ENCODE measurements around the gene FRG2B. TPM values are rescaled to one million over a fixed set of nuclear protein-coding genes. Genes with fewer than 3 reads are reported as not detected.
"Not testable (repeated sequence)": the region's sequence is repeated elsewhere in the genome, so short reads cannot be mapped to it uniquely, and the experiment has no call there.

The FRG2B gene
- total and polyA plus RNA-seq, 2 of the 8 experiments (the other 6 are each of a cell fraction or from before 2014, with no cell fraction given) = not detected

GRCh38 chr10:133661122-133661521 lies 34.5 kb upstream of the FRG2B start:
- H3K4me2 ChIP-seq (ENCODE audit: insufficient read depth in 1 of 2, low read depth in 2 of 2, low read length in 2 of 2); H2AK5ac ChIP-seq (ENCODE audit: low read depth, low read length); H4K5ac ChIP-seq (ENCODE audit: insufficient read length, low read depth, low read length); H2BK120ac ChIP-seq (replicated peaks; ENCODE audit: low read depth, low read length); CTCF ChIA-PET (ENCODE audit: partially characterized antibody); H4K20me1 ChIP-seq (replicated peaks in 1 of 2; ENCODE audit: control insufficient read depth in 1 of 2, insufficient read depth in 2 of 2, low read length in 2 of 2); H3K4me1 ChIP-seq (replicated peaks in 1 of 4; ENCODE audit: control insufficient read depth in 3 of 4, insufficient read depth in 4 of 4, low read length in 3 of 4); H2BK20ac ChIP-seq (ENCODE audit: low read length); POLR2A ChIA-PET (ENCODE audit: partially characterized antibody); H3K4me3 ChIP-seq (ENCODE audit: extremely low read depth in 1 of 4, insufficient read depth in 2 of 4, low read depth in 3 of 4, low read length in 4 of 4); H3K27ac ChIP-seq (ENCODE audit: low read depth, low read length); FAIRE-seq; H2BK5ac ChIP-seq (ENCODE audit: low read depth, low read length); H3K27me3 ChIP-seq (replicated peaks in 1 of 4; ENCODE audit: control insufficient read depth in 3 of 4, extremely low read depth in 1 of 4, insufficient read depth in 3 of 4, low read length in 3 of 4); H3K79me2 ChIP-seq (ENCODE audit: control insufficient read depth in 1 of 2, insufficient read depth in 2 of 2, low read length in 2 of 2); H3K79me1 ChIP-seq (ENCODE audit: low read depth, low read length); H2BK12ac ChIP-seq (ENCODE audit: low read depth, low read length); H3K23ac ChIP-seq (ENCODE audit: insufficient read length); H2BK15ac ChIP-seq (ENCODE audit: low read length); H3K4ac ChIP-seq (replicated peaks; ENCODE audit: insufficient read length, low read depth, low read length); H3K23me2 ChIP-seq (ENCODE audit: low read depth, low read length); H4K8ac ChIP-seq (ENCODE audit: extremely low read depth, insufficient read depth, low read length); H3K18ac ChIP-seq (ENCODE audit: extremely low read depth, low read length); H4K91ac ChIP-seq (replicated peaks; ENCODE audit: insufficient read length, low read length); H2AFZ ChIP-seq (ENCODE audit: low read length); H3K36me3 ChIP-seq (ENCODE audit: control insufficient read depth in 2 of 4, insufficient read depth in 4 of 4, low read length in 3 of 4); H3K9ac ChIP-seq (replicated peaks in 1 of 4; ENCODE audit: extremely low read depth in 1 of 4, low read depth in 3 of 4, low read length in 3 of 4); H3K56ac ChIP-seq (replicated peaks; ENCODE audit: insufficient read length, low read depth, low read length); H3K14ac ChIP-seq (ENCODE audit: insufficient read length); DNase-seq (ENCODE audit: low read depth in 1 of 2, low spot score in 2 of 2): not testable (repeated sequence)
- peaks cover 4 to 21% of the 10 kb centered on the region in 2 experiments; a peak in 2 of 4 replicates for H3K9me3 ChIP-seq (ENCODE audit: insufficient read depth in 2 of 2, low read depth in 1 of 2, low read length in 1 of 2)
- 83% methylated on average over 2 of the region's 2 CpGs; no CpG with 5 or more reads in 1 of the 2 experiments for WGBS, 2 experiments (ENCODE audit: extremely low coverage in 1 of 2, insufficient coverage in 1 of 2, insufficient read length in 1 of 2, insufficient replicate concordance in 2 of 2, low coverage in 1 of 2, low lambda C conversion rate in 2 of 2, missing lambda C conversion rate in 1 of 2)

GRCh38 chr10:133660516-133660915 lies 33.9 kb upstream of the FRG2B start:
- H3K56ac ChIP-seq (replicated peaks; ENCODE audit: insufficient read length, low read depth, low read length); H4K20me1 ChIP-seq (replicated peaks in 1 of 2; ENCODE audit: control insufficient read depth in 1 of 2, insufficient read depth in 2 of 2, low read length in 2 of 2); H2BK5ac ChIP-seq (ENCODE audit: low read depth, low read length); H2BK15ac ChIP-seq (ENCODE audit: low read length); H3K18ac ChIP-seq (ENCODE audit: extremely low read depth, low read length); H3K27me3 ChIP-seq (replicated peaks in 1 of 4; ENCODE audit: control insufficient read depth in 3 of 4, extremely low read depth in 1 of 4, insufficient read depth in 3 of 4, low read length in 3 of 4); H3K4ac ChIP-seq (replicated peaks; ENCODE audit: insufficient read length, low read depth, low read length); H2AFZ ChIP-seq (ENCODE audit: low read length); DNase-seq (ENCODE audit: low read depth in 1 of 2, low spot score in 2 of 2); FAIRE-seq; H3K4me2 ChIP-seq (ENCODE audit: insufficient read depth in 1 of 2, low read depth in 2 of 2, low read length in 2 of 2); H3K79me1 ChIP-seq (ENCODE audit: low read depth, low read length); H4K5ac ChIP-seq (ENCODE audit: insufficient read length, low read depth, low read length); H3K4me3 ChIP-seq (ENCODE audit: extremely low read depth in 1 of 4, insufficient read depth in 2 of 4, low read depth in 3 of 4, low read length in 4 of 4); H3K23ac ChIP-seq (ENCODE audit: insufficient read length); H2BK120ac ChIP-seq (replicated peaks; ENCODE audit: low read depth, low read length); CTCF ChIA-PET (ENCODE audit: partially characterized antibody); H3K9ac ChIP-seq (replicated peaks in 1 of 4; ENCODE audit: extremely low read depth in 1 of 4, low read depth in 3 of 4, low read length in 3 of 4); H2AK5ac ChIP-seq (ENCODE audit: low read depth, low read length); H2BK12ac ChIP-seq (ENCODE audit: low read depth, low read length); H4K8ac ChIP-seq (ENCODE audit: extremely low read depth, insufficient read depth, low read length); H2BK20ac ChIP-seq (ENCODE audit: low read length); H4K91ac ChIP-seq (replicated peaks; ENCODE audit: insufficient read length, low read length); POLR2A ChIA-PET (ENCODE audit: partially characterized antibody); H3K27ac ChIP-seq (ENCODE audit: low read depth, low read length); H3K4me1 ChIP-seq (replicated peaks in 1 of 4; ENCODE audit: control insufficient read depth in 3 of 4, insufficient read depth in 4 of 4, low read length in 3 of 4); H3K23me2 ChIP-seq (ENCODE audit: low read depth, low read length); H3K14ac ChIP-seq (ENCODE audit: insufficient read length); H3K79me2 ChIP-seq (ENCODE audit: control insufficient read depth in 1 of 2, insufficient read depth in 2 of 2, low read length in 2 of 2); H3K36me3 ChIP-seq (ENCODE audit: control insufficient read depth in 2 of 4, insufficient read depth in 4 of 4, low read length in 3 of 4): not testable (repeated sequence)
- 70% methylated on average over 6 of the region's 6 CpGs; no CpG with 5 or more reads in 1 of the 2 experiments for WGBS, 2 experiments (ENCODE audit: extremely low coverage in 1 of 2, insufficient coverage in 1 of 2, insufficient read length in 1 of 2, insufficient replicate concordance in 2 of 2, low coverage in 1 of 2, low lambda C conversion rate in 2 of 2, missing lambda C conversion rate in 1 of 2)
- peaks cover 4 to 21% of the 10 kb centered on the region in 2 experiments; a peak in 2 of 4 replicates for H3K9me3 ChIP-seq (ENCODE audit: insufficient read depth in 2 of 2, low read depth in 1 of 2, low read length in 1 of 2)
